HG03575 (cell line): Measurements from ENCODE around the gene HELB.
A peak's percentile ranks its signal among the peaks of the same experiment; 100 is the strongest.

Experiments
- ATAC-seq: cut with Tn5 transposase; IDR thresholded peaks from one replicate; pipeline ENCODE4 v1.9.1; 2021; ENCODE audit not compliant: unreplicated experiment, insufficient number of reproducible peaks, low FRiP score; ENCODE audit errors: extremely low read depth

The HELB gene

DNA sequence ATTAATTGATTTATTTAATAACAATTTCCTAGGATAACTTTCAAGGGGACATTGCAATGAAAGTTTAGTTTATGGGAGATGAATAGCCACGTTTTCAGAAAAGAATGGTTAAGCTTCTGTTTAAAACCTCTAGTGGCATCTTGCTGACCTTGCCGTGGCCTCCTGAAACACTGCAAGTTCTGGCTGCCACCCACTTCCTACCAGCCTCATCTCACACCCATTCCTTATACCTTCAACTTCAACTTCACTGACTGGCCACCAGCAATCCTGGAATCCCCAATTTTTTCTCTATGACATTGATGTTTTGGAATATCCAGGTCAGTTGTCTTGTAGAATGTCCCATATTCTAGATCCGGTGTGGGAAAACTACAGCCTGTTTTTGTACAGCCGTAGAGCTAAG is 5.2 kb upstream of the HELB start:
- ATAC-seq, result no peak

DNA sequence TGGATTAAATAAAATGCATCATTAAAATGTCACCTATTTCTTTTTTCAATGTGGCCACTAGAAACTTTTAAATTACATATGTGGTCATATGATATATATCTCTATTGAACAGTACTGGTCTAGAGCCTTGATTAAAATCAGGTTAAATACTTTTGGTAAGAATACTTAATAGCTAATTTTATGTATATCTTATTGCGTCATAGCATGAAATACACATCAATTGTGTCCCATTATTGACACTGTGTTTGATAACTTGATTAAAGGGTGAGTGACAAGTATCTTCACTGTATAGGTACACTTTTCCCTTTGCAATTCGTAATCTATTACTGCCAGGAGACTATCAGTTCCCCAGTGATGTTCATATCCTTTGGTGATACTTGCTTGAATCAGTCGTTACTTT is 4.4 kb upstream of the HELB start:
- ATAC-seq, result no peak

DNA sequence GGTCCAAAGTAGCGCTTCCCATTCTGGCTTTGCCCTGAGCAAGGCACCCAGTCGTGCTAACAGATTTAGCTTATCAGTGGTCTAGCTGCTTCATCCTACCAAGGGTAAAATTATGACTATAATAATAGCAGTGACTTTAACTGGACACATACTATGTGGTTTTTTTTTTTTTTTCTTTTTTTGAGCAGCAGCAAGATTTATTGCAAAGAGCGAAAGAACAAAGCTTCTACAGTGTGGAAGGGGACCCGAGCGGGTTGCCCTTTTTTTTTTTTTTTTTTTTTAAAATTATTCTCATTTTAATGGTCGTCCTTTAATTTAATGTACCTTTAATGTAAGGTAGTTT is 505 bp downstream of the HELB start:
- no peak for ATAC-seq

GRCh38 chr12:66303316-66303804 is 1.1 kb downstream of the HELB start:
- ATAC-seq, result peak; percentile 43

GRCh38 chr12:66304296-66304900 is 2.1 kb downstream of the HELB start:
- no peak for ATAC-seq

DNA sequence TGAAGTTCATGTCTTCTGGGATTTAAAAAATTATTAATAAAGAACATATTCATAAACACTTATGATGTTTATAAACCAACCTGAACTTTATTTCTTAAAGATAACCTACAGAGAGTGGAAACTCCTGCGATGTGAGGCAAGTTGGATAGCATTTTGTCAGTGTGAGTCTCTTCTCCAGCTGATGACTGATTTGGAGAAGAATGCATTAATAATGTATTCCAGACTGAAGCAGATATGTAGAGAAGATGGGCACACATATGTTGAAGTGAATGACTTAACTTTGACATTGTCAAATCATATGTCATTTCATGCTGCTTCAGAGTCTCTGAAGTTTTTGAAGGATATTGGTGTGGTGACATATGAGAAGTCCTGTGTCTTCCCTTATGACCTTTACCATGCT is 7.3 kb downstream of the HELB start:
- ATAC-seq, result no peak

DNA sequence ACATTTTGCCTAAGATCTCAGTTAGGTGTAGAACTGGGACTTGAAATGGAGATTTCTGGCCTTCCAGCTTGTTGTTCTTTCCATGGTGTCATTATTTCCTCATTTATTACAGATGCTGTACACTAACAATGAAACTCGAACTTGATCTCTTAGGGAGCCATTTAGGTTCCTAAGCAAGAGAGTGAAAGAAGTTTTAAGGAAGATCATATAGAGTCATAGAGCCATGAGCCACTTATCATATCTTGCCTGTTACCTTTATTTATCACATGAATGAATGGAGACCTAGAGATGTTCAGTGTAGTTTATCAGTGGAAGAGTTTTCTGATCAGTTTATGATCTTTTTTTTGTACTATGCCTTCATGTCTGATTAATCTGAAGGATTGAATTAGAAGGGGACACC is 9.9 kb downstream of the HELB start:
- ATAC-seq, result no peak

- ATAC-seq, result no peak
These were observed 12.0 kb downstream of the HELB start for GRCh38 chr12:66314278-66314677.

DNA sequence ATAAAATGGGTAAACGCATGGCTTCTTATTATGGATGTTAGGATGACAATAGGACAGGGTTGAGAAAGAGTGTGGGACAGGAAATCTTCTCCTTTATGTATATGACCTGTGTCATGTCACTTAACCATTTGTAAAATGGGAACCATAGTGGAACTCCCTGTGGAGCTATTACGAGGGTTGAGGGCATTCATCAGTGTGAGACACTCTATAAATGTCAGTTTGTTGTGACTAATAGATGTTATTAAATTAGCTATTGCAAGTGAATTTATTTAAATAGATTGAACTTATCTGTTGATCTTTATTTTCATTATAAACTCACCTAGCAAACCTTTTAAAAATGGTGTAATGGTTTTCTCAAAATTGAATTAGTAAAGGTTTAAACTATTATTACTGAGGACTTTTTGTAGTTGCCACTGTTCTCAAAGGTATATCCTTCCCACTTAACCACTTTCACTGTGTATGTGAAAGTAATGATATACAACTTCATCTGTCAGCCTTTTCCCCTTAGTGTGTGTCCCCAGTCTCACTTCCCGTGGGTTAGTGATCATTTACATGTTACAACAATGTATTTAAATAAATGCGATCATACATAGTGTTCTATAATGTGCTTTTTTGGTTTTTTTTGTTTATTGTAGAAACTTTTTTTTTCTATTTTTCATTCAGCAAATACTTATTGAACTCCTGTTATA is 17.1 kb downstream of the HELB start:
- ATAC-seq, result no peak

DNA sequence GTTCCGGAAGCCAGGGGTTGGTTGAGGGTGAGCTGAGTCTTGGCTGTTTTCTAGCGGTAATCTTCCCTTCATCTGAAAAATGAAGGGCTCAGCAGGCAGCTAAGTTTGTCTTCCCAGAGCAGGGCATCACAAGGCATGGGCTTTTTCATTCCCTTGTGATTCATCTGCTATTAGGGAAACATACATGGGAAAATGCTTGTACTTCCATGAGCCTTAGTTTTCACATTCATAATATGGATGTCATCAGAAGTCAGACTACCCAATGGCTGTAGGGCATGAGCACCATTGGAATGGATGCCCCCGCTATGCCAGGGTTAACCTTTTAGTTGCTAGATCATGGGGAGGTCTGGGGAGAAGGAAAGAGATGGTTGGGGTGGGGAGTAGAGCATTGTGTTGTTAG is 18.7 kb downstream of the HELB start:
- ATAC-seq, result no peak

- ATAC-seq, result no peak
These were observed 19.1 kb downstream of the HELB start for GRCh38 chr12:66321435-66321834.

DNA sequence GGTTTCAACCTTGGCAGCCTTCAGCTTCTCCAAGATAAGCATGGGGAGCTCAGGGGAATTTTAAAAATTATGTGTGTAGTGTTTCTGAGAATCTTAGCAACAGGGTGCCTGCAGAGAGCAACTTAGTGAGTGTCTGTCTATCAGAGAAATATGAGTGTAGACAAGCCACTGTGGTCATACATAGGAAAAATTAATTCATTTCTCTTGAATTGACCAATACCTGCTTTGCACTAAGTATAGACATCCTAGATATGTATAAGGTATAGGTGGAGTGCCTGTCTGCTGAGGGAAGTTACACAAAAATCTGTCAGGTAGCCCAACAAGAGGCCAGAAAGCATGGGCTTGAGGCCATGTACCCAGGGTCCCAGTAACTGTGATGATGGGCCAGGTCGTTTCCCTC is 20.7 kb downstream of the HELB start:
- no peak for ATAC-seq

GRCh38 chr12:66329941-66330340 is 27.6 kb downstream of the HELB start:
- ATAC-seq, result no peak

DNA sequence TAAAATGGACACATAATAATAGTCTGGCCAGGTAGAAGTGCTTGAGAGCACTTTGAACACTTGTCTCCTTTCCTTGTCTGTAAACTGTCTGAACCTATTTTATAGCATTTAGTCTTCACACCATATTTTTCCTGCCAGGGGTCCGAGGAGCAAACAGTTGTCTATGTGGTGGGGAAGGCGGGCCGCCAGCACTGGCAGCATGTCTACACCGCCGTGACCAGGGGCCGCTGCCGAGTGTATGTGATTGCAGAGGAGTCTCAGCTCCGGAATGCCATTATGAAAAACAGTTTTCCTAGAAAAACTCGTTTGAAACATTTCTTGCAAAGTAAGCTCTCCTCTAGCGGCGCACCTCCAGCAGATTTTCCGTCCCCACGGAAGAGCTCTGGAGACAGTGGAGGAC is 28.7 kb downstream of the HELB start:
- no peak for ATAC-seq

GRCh38 chr12:66331814-66332213 is 29.5 kb downstream of the HELB start:
- ATAC-seq, result no peak

DNA sequence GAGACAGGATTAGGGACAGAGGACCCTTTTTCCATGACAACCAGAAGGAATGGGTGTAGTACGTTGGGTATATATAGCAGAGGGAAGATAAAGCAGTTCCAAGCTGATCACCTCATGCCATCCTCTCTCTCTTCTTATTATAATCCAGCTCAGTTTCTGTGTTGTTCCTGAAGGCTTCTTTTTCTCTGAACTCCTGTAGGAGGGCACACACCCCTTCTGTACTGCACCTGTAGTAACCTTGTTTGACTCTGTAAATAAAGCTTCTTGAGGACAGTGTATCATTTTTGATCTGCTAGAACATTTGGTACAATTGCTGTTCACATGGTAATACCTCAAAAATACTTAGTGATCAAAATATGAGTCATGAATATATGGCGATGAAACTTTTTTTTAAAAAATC is 33.5 kb downstream of the HELB start:
- no peak for ATAC-seq

GRCh38 chr12:66337381-66338010 is 35.2 kb downstream of the HELB start:
- no peak for ATAC-seq

DNA sequence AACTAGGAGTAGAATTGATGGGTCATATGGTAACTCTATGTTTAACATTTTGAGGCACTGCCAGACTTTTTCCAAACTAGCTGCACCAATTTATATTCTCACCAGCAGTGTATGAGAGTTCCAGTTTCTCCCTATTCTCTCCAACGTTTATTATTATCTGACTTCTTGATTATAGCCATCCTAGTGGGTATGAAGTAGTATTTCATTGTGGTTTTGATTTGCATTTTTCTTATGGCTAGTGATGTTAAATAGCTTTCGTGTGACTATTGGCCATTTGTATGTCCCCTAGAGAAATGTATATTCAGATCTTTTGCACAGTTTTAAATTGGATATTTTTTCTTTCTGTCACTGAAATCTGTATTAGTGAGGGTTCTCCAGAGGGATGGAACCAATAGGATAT is 37.8 kb downstream of the HELB start:
- ATAC-seq, result no peak

DNA sequence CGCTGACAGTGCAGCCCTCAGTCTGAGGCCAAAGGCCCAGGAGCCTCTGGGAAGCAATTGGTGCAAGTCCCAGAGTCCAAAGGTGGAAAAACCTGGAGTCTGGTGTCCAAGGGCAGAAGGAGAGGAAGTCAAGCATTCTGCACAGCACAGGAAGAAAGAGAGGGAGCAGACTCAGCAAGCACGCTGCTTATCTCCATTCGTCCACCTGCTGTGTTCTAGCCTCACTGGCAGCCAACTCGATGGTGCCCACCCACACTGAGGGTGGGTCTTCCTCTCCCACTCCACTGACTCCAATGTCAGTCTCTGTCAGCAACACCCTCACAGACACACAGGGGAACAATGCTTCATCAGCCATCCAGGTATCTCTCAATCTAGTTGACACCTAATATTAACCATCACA is 38.8 kb downstream of the HELB start:
- ATAC-seq, result no peak

DNA sequence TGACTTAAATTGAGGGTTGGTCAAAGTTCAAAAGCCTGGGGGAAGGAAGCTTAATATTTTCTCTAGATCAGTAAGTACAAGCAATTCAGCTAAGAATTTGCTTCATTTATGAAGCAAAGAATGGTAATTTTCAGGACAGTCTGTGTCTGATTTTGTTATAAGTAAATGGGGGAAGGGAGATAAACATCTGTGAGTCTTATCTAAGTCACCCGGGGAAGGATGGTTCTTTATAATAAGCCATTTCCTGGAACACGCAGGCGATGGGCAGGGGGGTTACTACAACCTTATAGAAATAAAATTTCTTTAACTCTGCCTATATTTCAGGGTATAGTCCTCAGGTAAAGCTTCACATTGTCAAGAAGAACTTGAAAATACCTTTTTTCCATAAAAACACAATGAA is 42.9 kb downstream of the HELB start:
- no peak for ATAC-seq

GRCh38 chr12:66345956-66346355 is 43.7 kb downstream of the HELB start:
- ATAC-seq, result no peak
